Sigmoid colon (tissue), 7 donors: ENCODE results near the gene ZNF599. TPM values are rescaled to one million over a fixed set of nuclear protein-coding genes. Genes with fewer than 3 reads are reported as not detected.

ENCODE experiments used
- DNase-seq: peaks from one replicate; pipeline ENCODE4 v3.0.0-alpha.2; 2019
- H3K27ac ChIP-seq, 4 donors: fragments of 200-600 bp; sonication (generic); one replicate each; pipeline ENCODE4 v1.5.1; 2016 to 2019; ENCODE audit warnings: mild to moderate bottlenecking in 1 of 4
- H3K27me3 ChIP-seq, 3 donors: fragments of 200-600 bp; sonication (generic); one replicate each; pipeline ENCODE4 v1.5.1; 2019; ENCODE audit warnings: mild to moderate bottlenecking in 1 of 3
- H3K36me3 ChIP-seq, 4 donors: fragments of 200-600 bp; sonication (generic); one replicate each; pipeline ENCODE4 v1.5.1; 2016 to 2019
- H3K4me1 ChIP-seq, 4 donors: fragments of 200-600 bp; sonication (generic); one replicate each; pipeline ENCODE4 v1.5.1; 2017 to 2019
- H3K4me3 ChIP-seq, 4 donors: fragments of 200-600 bp; sonication (generic); one replicate each; pipeline ENCODE4 v1.5.1; 2017 to 2019; ENCODE audit warnings: mild to moderate bottlenecking in 2 of 4, moderate library complexity in 1 of 4
- H3K9me3 ChIP-seq, 4 donors: fragments of 200-600 bp in 3 of 4; sonication (generic) in 3 of 4; one replicate each; pipeline versions ENCODE4 v1.5.1 to v1.6.1; 2013 to 2019
- CTCF ChIP-seq, 4 experiments: fragments of 450-650 bp in 3 of 4; fragments of 200-600 bp in 1 of 4; IDR thresholded peaks; one replicate each; pipeline ENCODE4 v1.5.1; 2016 to 2019; ENCODE audit warnings: antibody characterized with exemption in 4 of 4, mild to moderate bottlenecking in 3 of 4, moderate library complexity in 2 of 4
- EP300 ChIP-seq, 4 donors: sonication (generic); formaldehyde crosslinking; IDR thresholded peaks; one replicate each; pipeline ENCODE4 v1.6.1; 2017; ENCODE audit warnings: antibody characterized with exemption in 4 of 4
- POLR2A ChIP-seq, 2 donors: fragments of 450-650 bp; IDR thresholded peaks; one replicate each; pipeline ENCODE4 v1.6.1; 2016; ENCODE audit warnings: antibody characterized with exemption in 2 of 2, mild to moderate bottlenecking in 2 of 2, moderate library complexity in 2 of 2
- POLR2AphosphoS5 ChIP-seq, 4 donors: sonication (generic); formaldehyde crosslinking; IDR thresholded peaks; one replicate each; pipeline ENCODE4 v1.6.1; 2017; ENCODE audit warnings: antibody characterized with exemption in 4 of 4
- WGBS, 2 donors: extraction: QIAGEN DNeasy Blood & Tissue Kit; methylation state at CpG; one replicate each; pipeline ENCODE4 v1.1.7; 2013; 5-methylcytosine and 5-hydroxymethylcytosine counted together
- intact Hi-C: fragments of 100-400 bp; cut with DNase I; formaldehyde crosslinking; loops from one replicate; pipeline ENCODE4 v1.15.1; 2023
- polyA plus RNA-seq, 3 donors: library from polyadenylated mRNA; stranded (reverse); fragments of 200-250 nt; gene quantifications; one replicate each; pipeline ENCODE4 v1.2.3, GENCODE V29; 2013
- total RNA-seq, 4 donors: library from RNA; depleted of rRNA; stranded (reverse); fragments of >200 nt; gene quantifications; one replicate each; pipeline ENCODE4 v1.1.0, GENCODE V29; 2016
- donor health status: healthy with polysubstance abuse.
- donor health status: Bipolar disorder and iron deficiency.
- donor health status: healthy.

ZNF599 gene
- total and polyA plus RNA-seq, 7 donors: 0.46 to 11.9 (median 7.1) TPM

GRCh38 chr19:34774857-34775256, 1.8 kb upstream of the ZNF599 start:
- H3K36me3 ChIP-seq: peaks cover 0 to 5% (median 1%) of the 10 kb centered on the region in 4 donors
- TF ChIP-seq EP300 (IDR thresholded peaks at IDR 0.05) (no peak), POLR2A (IDR thresholded peaks at IDR 0.05) (no peak), POLR2AphosphoS5 (IDR thresholded peaks at IDR 0.05) (no peak), CTCF (IDR thresholded peaks at IDR 0.05) (no peak)
- no peaks in the 10 kb centered on the region for H3K27me3 ChIP-seq
- no peak overlapping the region for H3K27ac ChIP-seq
- intact Hi-C loops: no loop called here
- peaks cover 0 to 18% (median 12%) of the 10 kb centered on the region in 4 donors for H3K4me1 ChIP-seq
- WGBS, 2 donors: 73 to 75% methylated on average over 2 of the region's 2 CpGs
- DNase-seq: no peak
- H3K4me3 ChIP-seq: no peak overlapping the region
- H3K9me3 ChIP-seq: peaks cover 0 to 2% (median 0%) of the 10 kb centered on the region in 4 donors

DNA sequence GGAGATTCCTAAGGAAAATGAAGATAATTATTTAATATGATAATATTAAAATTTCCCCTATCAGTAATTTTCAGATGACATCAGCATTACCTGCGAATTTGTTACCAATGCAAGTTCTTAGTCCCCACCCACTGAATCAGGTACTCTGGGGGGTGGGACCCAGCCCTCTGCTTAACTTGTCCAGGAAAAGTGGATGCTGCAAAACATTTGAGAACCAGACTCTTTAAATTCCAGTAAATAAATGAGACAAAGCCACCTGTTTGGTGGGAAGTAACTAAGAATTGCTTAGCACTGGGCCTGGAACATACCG, 495 bp upstream of the ZNF599 start:
- Histone ChIP-seq H3K27me3 (no peaks in the 10 kb centered on the region), H3K36me3 (peaks cover 0 to 17% (median 11%) of the 10 kb centered on the region in 4 donors), H3K9me3 (no peaks in the 10 kb centered on the region), H3K4me3 (peak overlapping the region; percentile 70 to 87 (median 81)), H3K27ac (peak overlapping the region in 2 of 4 donors; percentile 85 to 90), H3K4me1 (peaks cover 0 to 18% (median 12%) of the 10 kb centered on the region in 4 donors)
- DNase-seq: no peak
- intact Hi-C loops: loop anchor here (2.0 kb wide), 2 partner anchors 39 to 97 kb away; partner anchors contain the start of genes SCGB2B2, ZNF181 and ZNF302
- TF ChIP-seq POLR2A (IDR thresholded peaks at IDR 0.05): no peak
- TF ChIP-seq CTCF (IDR thresholded peaks at IDR 0.05): no peak
- no peak for TF ChIP-seq EP300 (IDR thresholded peaks at IDR 0.05)
- TF ChIP-seq POLR2AphosphoS5 (IDR thresholded peaks at IDR 0.05): no peak
- WGBS, 2 donors: 75 to 84% methylated on average over 2 of the region's 2 CpGs

GRCh38 chr19:34767951-34768350, 5.1 kb downstream of the ZNF599 start:
- intact Hi-C loops: no loop called here
- no peak overlapping the region for H3K27ac ChIP-seq
- H3K4me3 ChIP-seq: no peak overlapping the region
- no peak for TF ChIP-seq POLR2AphosphoS5 (IDR thresholded peaks at IDR 0.05)
- TF ChIP-seq CTCF (IDR thresholded peaks at IDR 0.05): no peak
- TF ChIP-seq POLR2A (IDR thresholded peaks at IDR 0.05): no peak
- no peak for TF ChIP-seq EP300 (IDR thresholded peaks at IDR 0.05)
- peaks cover 0 to 15% (median 1%) of the 10 kb centered on the region in 4 donors for H3K9me3 ChIP-seq
- H3K27me3 ChIP-seq: no peaks in the 10 kb centered on the region
- DNase-seq: no peak
- WGBS, 2 donors: 95 to 96% methylated on average over 3 of the region's 3 CpGs
- H3K36me3 ChIP-seq: peaks cover 24 to 72% (median 61%) of the 10 kb centered on the region in 4 donors
- H3K4me1 ChIP-seq: peaks cover 0 to 14% (median 10%) of the 10 kb centered on the region in 4 donors

GRCh38 chr19:34766386-34766785, 6.6 kb downstream of the ZNF599 start:
- peaks cover 0 to 20% (median 8%) of the 10 kb centered on the region in 4 donors for H3K9me3 ChIP-seq
- peaks cover 24 to 88% (median 64%) of the 10 kb centered on the region in 4 donors for H3K36me3 ChIP-seq
- 96 to 99% methylated on average over 2 of the region's 2 CpGs for WGBS, 2 donors

More at GRCh38 chr19:34766386-34766785, 6.6 kb downstream of the ZNF599 start:
- peaks cover 0 to 1% (median under 1%) of the 10 kb centered on the region in 4 donors for H3K4me1 ChIP-seq
- no peak overlapping the region for H3K27ac ChIP-seq
- TF ChIP-seq CTCF (IDR thresholded peaks at IDR 0.05): no peak
- TF ChIP-seq POLR2AphosphoS5 (IDR thresholded peaks at IDR 0.05): no peak
- TF ChIP-seq POLR2A (IDR thresholded peaks at IDR 0.05): no peak
- no peak for TF ChIP-seq EP300 (IDR thresholded peaks at IDR 0.05)
- H3K4me3 ChIP-seq: no peak overlapping the region
- intact Hi-C loops: no loop called here
- H3K27me3 ChIP-seq: no peaks in the 10 kb centered on the region
- DNase-seq: no peak
